Ureter (tissue), 1 donor: Measurements from ENCODE around the gene SMARCD3. TPM values are rescaled to one million over a fixed set of nuclear protein-coding genes. Genes with fewer than 3 reads are reported as not detected.

Source experiments
- DNase-seq: peaks from one replicate; pipeline ENCODE4 v3.0.0-alpha.2; 2020; ENCODE audit warnings: low spot score
- total RNA-seq: library from RNA; stranded (reverse); gene quantifications from one replicate; pipeline ENCODE4 v1.2.4, GENCODE V29; 2023
- donor health status: DM: yes; HTN: yes; CAD: no.

SMARCD3 gene
- total RNA-seq, 1 donor from 2014 or later, result 67.4 TPM

DNA sequence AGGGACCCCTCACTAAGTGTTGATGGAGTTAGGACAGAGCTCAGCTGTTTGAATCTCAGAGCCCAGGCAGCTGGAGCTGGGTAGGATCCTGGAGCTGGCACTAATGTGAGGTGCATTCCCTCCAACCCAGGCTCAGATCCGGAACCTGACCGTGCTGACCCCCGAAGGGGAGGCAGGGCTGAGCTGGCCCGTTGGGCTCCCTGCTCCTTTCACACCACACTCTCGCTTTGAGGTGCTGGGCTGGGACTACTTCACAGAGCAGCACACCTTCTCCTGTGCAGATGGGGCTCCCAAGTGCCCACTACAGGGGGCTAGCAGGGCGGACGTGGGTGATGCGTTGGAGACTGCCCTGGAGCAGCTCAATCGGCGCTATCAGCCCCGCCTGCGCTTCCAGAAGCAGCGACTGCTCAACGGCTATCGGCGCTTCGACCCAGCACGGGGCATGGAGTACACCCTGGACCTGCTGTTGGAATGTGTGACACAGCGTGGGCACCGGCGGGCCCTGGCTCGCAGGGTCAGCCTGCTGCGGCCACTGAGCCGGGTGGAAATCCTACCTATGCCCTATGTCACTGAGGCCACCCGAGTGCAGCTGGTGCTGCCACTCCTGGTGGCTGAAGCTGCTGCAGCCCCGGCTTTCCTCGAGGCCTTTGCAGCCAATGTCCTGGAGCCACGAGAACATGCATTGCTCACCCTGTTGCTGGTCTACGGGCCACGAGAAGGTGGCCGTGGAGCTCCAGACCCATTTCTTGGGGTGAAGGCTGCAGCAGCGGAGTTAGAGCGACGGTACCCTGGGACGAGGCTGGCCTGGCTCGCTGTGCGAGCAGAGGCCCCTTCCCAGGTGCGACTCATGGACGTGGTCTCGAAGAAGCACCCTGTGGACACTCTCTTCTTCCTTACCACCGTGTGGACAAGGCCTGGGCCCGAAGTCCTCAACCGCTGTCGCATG lies 11.0 kb downstream of the SMARCD3 start:
- no peak for DNase-seq

GRCh38 chr7:151236406-151236805 lies 12.1 kb downstream of the SMARCD3 start:
- DNase-seq, result no peak

DNA sequence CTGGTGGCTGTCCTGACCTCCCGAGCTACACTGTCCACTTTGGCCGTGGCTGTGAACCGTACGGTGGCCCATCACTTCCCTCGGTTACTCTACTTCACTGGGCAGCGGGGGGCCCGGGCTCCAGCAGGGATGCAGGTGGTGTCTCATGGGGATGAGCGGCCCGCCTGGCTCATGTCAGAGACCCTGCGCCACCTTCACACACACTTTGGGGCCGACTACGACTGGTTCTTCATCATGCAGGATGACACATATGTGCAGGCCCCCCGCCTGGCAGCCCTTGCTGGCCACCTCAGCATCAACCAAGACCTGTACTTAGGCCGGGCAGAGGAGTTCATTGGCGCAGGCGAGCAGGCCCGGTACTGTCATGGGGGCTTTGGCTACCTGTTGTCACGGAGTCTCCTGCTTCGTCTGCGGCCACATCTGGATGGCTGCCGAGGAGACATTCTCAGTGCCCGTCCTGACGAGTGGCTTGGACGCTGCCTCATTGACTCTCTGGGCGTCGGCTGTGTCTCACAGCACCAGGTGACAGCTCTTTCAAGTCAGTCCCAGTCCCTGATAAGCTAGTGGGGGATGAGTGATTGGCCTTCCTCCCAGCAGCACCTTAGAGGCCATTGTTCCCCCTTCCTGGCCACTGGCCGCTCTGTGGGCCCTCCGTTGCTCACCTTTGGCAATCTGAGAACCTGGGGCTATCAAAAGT lies 13.3 kb downstream of the SMARCD3 start:
- no peak for DNase-seq

GRCh38 chr7:151233804-151234203 lies 14.7 kb downstream of the SMARCD3 start:
- no peak for DNase-seq

GRCh38 chr7:151232917-151233701 lies 15.4 kb downstream of the SMARCD3 start:
- DNase-seq, result no peak

DNA sequence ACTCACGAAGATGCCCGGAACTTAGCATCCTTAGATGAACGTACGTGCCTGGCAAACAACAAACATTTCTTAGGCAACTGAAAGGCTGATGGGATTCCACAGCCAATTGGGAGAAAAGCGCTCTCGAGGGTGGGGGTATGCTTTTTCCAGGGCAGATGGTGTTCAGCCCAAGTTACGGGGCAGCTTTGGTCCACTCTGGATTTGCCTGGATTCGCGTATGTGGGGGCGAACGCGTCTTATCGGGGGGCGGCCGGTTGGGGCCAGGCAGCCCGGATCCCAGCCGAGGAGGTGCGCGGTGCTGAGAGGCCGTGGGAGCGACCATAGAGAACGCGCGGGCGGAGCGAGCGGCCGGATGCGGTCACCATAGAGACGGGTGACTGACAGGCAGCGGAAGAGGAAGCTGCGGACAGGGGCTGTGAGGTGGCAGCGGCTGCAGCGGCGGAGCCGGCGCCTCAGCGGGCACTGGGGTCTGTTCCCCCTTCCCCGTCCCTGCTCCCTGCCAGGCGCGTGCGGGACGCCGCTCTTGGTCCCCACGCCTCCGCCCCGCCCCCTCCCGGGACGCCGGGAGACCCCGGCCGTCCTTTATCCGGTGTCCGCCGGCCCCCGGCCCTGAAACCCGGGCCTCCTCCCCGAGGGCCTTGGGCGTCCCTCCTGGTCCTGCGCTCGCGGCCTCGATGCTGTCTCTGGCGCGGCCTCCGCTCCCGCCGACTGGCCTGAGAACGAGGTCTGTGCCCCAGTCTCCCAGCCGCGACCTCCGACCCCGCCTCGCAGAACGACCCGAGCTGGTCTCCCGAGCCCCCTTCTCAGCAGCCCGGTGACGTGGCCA lies 16.2 kb downstream of the SMARCD3 start, which contains the start of gene CHPF2:
CHPF2 (plus strand) TSS at position 393 of the 826 bp plus-strand sequence. CDS start 1,529 bp downstream, outside the sequence.
- peak; percentile 93 for DNase-seq

GRCh38 chr7:151231080-151231479 lies 17.4 kb downstream of the SMARCD3 start:
- no peak for DNase-seq

DNA sequence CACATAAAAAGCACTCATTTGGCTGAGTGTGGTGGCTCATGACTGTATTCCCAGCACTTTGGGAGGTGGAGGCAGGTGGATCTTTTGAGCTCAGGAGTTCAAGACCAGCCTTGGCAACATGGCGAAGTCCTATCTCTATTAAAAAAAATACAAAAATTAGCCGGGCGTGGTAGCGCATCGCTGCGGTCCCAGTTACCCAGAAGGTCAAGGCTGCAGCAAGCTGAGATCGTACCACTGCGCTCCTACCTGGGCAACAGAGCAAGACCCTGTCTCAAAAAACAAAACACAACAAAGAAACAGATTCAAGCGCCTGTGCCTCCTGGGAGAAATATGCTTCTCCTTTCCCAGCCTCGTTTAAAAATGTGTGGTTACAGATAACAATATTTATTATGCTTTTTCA lies 19.2 kb downstream of the SMARCD3 start:
- DNase-seq, result no peak

GRCh38 chr7:151228024-151228866 lies 20.2 kb downstream of the SMARCD3 start:
- no peak for DNase-seq

GRCh38 chr7:151226875-151227782 lies 21.4 kb downstream of the SMARCD3 start, which contains the start of gene ABCF2:
Gene ABCF2 (minus strand): TSS chr7:151227205. CDS start chr7:151226458, 747 bp downstream.
- DNase-seq, result peak; percentile 99

- no peak for DNase-seq
These were observed 22.0 kb downstream of the SMARCD3 start for GRCh38 chr7:151226560-151226874.

DNA sequence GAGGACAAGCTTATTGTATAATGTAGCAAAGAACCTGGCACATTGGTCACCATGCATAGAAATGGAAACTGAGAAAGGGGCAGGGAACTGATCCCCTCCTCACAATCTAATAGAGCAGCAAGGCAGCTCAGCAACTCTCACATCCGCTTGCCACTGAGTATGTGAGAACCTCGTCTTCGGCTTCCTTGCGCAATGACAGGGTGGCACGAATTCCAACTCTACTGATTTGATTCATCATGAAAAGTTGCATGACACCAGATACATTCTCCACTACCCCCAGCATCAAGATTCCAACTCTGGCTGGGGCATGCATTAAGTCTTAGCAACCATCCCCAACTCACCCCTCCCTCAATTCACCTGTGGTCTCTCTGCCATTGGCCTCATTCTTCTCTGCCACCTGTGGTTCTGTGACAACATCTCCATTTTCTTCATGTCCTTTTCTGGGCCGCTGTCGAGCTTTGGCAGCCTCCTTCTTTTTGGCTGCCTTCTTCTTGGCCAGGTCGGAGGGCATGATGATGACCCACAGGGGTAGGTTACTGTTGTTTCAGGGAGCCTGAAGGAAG lies 22.5 kb downstream of the SMARCD3 start:
- DNase-seq, result no peak

- DNase-seq, result no peak
These were observed 24.8 kb downstream of the SMARCD3 start for GRCh38 chr7:151223728-151224127.

DNA sequence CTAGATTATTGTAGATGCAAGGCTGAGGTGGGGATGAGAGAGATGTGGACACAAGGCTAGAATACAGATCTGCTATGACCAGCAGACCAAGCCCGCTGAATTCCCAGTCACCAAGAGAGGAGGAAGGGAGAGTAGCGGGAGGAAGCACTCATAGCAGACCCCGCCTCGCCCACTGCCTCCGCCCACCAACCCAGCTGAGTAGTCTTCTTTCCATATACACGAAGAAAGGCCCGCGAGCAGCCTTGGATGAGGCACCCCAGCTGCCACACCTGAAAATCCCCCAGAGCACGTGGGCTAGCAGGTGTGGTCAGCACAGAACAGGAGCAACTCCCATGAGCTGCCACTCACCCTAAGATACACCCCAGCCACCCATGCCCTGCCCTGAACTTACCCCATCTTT lies 30.3 kb downstream of the SMARCD3 start:
- no peak for DNase-seq

- no peak for DNase-seq
These were observed 33.1 kb downstream of the SMARCD3 start for GRCh38 chr7:151215396-151215795.

GRCh38 chr7:151213826-151214225 lies 34.7 kb downstream of the SMARCD3 start:
- DNase-seq, result no peak

DNA sequence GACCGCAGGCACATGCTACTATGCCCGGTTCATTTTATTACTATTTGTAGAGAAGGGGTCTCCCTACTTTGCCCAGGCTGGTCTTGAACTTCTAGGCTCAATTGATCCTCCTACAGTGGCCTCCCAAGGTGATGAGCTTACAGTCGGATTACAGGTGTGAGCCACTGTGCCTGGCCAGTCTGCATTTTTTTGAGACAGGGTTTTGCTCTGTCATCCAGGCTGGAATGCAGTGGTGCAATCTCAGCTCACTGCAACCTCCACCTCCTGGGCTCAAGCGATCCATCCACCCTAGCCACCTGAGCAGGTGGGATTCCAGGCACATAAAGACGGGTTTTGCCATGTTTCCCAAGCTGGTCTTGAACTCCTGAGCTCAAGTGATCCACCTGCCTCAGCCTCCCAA lies 35.9 kb downstream of the SMARCD3 start:
- no peak for DNase-seq

DNA sequence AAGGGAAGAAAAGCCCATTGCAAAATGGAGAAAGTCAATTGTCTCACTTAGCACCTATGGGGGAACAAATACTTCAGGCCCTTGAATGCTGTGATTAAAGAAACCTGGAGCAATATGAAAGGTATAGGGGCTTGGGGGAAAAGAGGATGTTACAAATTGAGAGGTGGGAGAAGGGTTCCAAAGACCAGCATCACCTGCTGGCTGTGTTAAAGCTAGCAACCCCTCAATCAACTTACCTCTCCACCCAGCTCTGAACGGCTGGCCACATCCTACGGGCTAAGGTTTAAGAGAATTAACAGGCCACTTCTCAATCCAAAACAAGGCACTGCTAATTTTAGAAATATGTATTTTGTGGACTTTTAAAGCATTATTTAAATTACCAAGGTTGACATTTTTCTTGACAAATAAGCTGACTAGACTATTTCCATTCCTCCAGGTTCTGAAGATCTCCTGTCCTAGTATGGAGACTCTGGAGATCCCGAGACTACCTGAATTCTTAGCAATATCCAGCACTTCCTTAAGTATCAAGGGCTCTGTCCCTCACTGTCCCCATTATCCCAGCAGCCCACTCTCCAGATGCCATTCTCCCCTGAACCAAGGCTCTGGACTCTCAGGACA lies 37.2 kb downstream of the SMARCD3 start:
- no peak for DNase-seq
